ENCODE data around the gene IFNL4. TPM values are rescaled to one million over a fixed set of nuclear protein-coding genes. Genes with fewer than 3 reads are reported as not detected.

Gene IFNL4
- total RNA-seq (not detected in 2 replicates), polyA plus RNA-seq (not detected in 2 replicates), polyA minus RNA-seq (not detected in 2 replicates), Bru-seq, nascent RNA (not detected), BruChase-seq, experiment 1, labeled RNA remaining after a 6-hour chase (not detected), BruChase-seq, experiment 2, labeled RNA remaining after a 2-hour chase (not detected)
- not detected in 2 replicates for polyA plus RNA-seq (2011; cell fraction: cytosol; rRNA removed)
- not detected in 2 replicates for polyA plus RNA-seq (2011; cell fraction: nucleus; rRNA removed)
- polyA plus RNA-seq (2012): not detected in 2 replicates
- polyA minus RNA-seq (2011; cell fraction: cytosol; rRNA and poly(A)+ RNA removed): not detected
- polyA minus RNA-seq (2011; cell fraction: nucleus; rRNA and poly(A)+ RNA removed): not detected in 2 replicates
- long read RNA-seq: 0 reads

DNA sequence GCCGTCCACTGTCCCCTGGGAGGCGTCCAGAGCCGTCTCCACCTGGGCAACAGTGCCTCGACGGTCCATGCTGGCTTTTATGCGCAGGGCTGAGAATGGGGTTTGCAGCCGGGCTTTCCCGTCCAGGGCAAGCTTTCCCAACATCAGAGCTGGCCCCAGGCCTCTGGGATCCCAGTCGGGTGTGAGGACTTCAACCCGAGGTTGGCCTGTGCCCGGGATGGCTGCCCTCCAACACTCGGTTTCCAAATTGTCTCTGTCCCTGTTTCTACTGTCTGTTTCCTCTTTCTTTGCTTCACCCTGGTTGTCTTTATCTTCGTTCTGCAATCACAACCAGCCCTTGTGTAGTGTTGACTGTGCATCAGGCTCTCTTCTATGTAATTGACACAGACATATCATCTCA, at the start of gene IFNL4:
IFNL4 (minus strand) TSS at position 51 of the 400 bp plus-strand sequence.
- BruUV-seq (replicated peaks): no TSS peak
- POLR2A ChIA-PET: no interaction called here
- dilution Hi-C loops (cut with MboI; ENCODE audit: extremely low pct_ligation_motif_present, low sequenced_read_pairs): no loop called here
- Histone ChIP-seq H4K20me1 (replicated peaks; ENCODE audit: control insufficient read depth, extremely low read depth, insufficient read depth, low read length) (no peaks in the 10 kb centered on the region), H3K9me1 (replicated peaks; ENCODE audit: control insufficient read depth, extremely low read depth, insufficient read depth, low read length) (no peaks in the 10 kb centered on the region), H3K27ac (ENCODE audit: insufficient read depth, low read depth, low read length) (no peak within 1 kb of the TSS), H3K4me3 (replicated peaks in 1 of 3; ENCODE audit: insufficient read depth in 1 of 3, low read depth in 1 of 3, low read length in 3 of 3) (no peak within 1 kb of the TSS), H3K9ac (replicated peaks; ENCODE audit: extremely low read depth, insufficient read depth, low read length) (no peak within 1 kb of the TSS), H3K79me2 (ENCODE audit: control insufficient read depth, insufficient read depth, low read length) (no peaks in the 10 kb centered on the region), H3K36me3 (ENCODE audit: control insufficient read depth in 2 of 2, extremely low read depth in 1 of 2, insufficient read depth in 2 of 2, low read length in 2 of 2) (no peaks in the 10 kb centered on the region), H3K27me3 (ENCODE audit: control insufficient read depth in 2 of 2, insufficient read depth in 2 of 2, low read length in 2 of 2) (peaks cover 33 to 38% of the 10 kb centered on the region in 2 experiments), H3K4me2 (ENCODE audit: insufficient read depth, low read length) (no peak within 1 kb of the TSS), H3K9me3 (replicated peaks; ENCODE audit: control insufficient read depth, insufficient read depth, low read length) (no peaks in the 10 kb centered on the region), H3K4me1 (ENCODE audit: control insufficient read depth, extremely low read depth, insufficient read depth, low read length) (no peaks in the 10 kb centered on the region), H2AFZ (ENCODE audit: low read depth, low read length) (peak within 1 kb of the TSS; percentile 62)
- FAIRE-seq: no peak
- intact Hi-C loops (cut with micrococcal nuclease): no loop called here
- DNase-seq (ENCODE audit: low read depth, low spot score): no peak
- TF ChIP-seq CTCF (IDR thresholded peaks at IDR 0.05; ENCODE audit: extremely low read depth in 1 of 2, insufficient read depth in 1 of 2, low read depth in 1 of 2, low read length in 2 of 2): no peak
- TF ChIP-seq JUN (IDR thresholded peaks at IDR 0.05; ENCODE audit: borderline replicate concordance, insufficient read depth, insufficient read length, low read depth): no peak
- TF ChIP-seq MYC (IDR thresholded peaks at IDR 0.05; ENCODE audit: low read depth, low read length): no peak
- no peak for TF ChIP-seq GATA2 (IDR thresholded peaks at IDR 0.05; ENCODE audit: insufficient read depth, insufficient read length, low read depth, low read length)
- TF ChIP-seq EZH2 (IDR thresholded peaks at IDR 0.05; ENCODE audit: borderline replicate concordance, low read depth, low read length, severe bottlenecking): no peak
- TF ChIP-seq MAX (IDR thresholded peaks at IDR 0.05; ENCODE audit: insufficient read depth, insufficient read length): no peak
- TF ChIP-seq FOS (IDR thresholded peaks at IDR 0.05; ENCODE audit: borderline replicate concordance, insufficient read depth, low read length): no peak
- CTCF ChIA-PET: interaction anchor here (1.3 kb wide), 1 partner anchor 13 kb away, joined by 4 read pairs; no protein-coding TSS in a partner anchor

Measured in endothelial cell of umbilical vein (primary cell).